ENCODE results near the gene CD27. TPM values are rescaled to one million over a fixed set of nuclear protein-coding genes. Genes with fewer than 3 reads are reported as not detected.
A peak's percentile ranks its signal among the peaks of the same experiment; 100 is the strongest.

Gene CD27
- total and polyA plus RNA-seq, 2 of the 13 experiments (the other 11 are each of a cell fraction or from before 2014, with no cell fraction given): 0.12 TPM; not detected in 1

DNA sequence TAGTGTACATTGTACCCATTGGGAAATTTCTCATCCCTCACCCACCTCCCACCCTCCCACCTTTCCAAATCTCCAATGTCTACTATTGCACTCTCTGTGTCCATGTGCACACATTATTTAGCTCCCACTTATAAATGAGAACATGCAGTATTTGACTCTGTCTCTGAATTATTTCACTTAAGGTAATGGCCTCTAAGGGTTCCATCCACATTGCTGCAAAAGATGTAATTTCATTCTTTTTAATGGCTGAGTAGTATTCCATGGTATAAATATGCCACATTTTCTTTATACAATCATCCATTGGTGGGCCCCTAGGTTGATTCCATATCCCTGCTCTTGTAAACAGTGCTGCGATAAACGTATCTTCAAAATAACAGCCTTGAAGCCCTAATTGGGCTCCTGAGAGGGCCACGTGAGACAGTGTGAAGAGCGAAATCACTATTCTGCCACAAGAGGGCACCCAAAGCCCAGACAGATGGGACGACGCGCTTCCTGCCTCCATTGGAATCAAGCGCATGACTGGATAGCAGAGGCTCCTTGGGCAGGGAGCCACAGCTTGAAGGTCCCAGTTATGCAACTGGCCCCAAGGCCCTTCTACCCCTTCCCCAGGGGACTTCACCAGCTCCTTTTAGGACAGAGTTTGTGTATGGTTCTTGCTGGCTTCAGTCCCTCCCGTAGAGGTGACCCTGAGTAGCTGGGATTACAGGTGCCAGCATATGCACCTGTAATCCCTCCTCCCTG is 21.3 kb upstream of the CD27 start (continued):
- TF ChIP-seq, protein P1, sequence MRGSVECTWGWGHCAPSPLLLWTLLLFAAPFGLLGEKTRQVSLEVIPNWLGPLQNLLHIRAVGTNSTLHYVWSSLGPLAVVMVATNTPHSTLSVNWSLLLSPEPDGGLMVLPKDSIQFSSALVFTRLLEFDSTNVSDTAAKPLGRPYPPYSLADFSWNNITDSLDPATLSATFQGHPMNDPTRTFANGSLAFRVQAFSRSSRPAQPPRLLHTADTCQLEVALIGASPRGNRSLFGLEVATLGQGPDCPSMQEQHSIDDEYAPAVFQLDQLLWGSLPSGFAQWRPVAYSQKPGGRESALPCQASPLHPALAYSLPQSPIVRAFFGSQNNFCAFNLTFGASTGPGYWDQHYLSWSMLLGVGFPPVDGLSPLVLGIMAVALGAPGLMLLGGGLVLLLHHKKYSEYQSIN (CRISPR knock-in tag; IDR thresholded peaks at IDR 0.05; ENCODE audit: borderline replicate concordance): no peak
- TF ChIP-seq ZNF552 (CRISPR knock-in tag; IDR thresholded peaks at IDR 0.05; ENCODE audit: borderline replicate concordance) (no peak), NFYB (CRISPR knock-in tag; IDR thresholded peaks at IDR 0.05) (peak; percentile 24; the same call in 1 of the 2 replicates), ZNF614 (CRISPR knock-in tag; IDR thresholded peaks at IDR 0.05; ENCODE audit: borderline replicate concordance) (peak; percentile 47; the same call in 1 of the 2 replicates), ZBTB20 (CRISPR knock-in tag; IDR thresholded peaks at IDR 0.05; ENCODE audit: borderline replicate concordance, low read depth) (0 out of 2 replicates have a peak, but pooled peaks have one; percentile 24), XBP1 (CRISPR knock-in tag; IDR thresholded peaks at IDR 0.05) (no peak), ZNF232 (CRISPR knock-in tag; IDR thresholded peaks at IDR 0.05; ENCODE audit: borderline replicate concordance) (0 out of 2 replicates have a peak, but pooled peaks have one; percentile 32), ZSCAN21 (CRISPR knock-in tag; IDR thresholded peaks at IDR 0.05; ENCODE audit: borderline replicate concordance) (peak; percentile 59; the same call in 1 of the 2 replicates), MEIS2 (CRISPR knock-in tag; IDR thresholded peaks at IDR 0.05) (0 out of 2 replicates have a peak, but pooled peaks have one; percentile 61), SRSF4 (IDR thresholded peaks at IDR 0.05; ENCODE audit: low read depth, low read length, poor library complexity, severe bottlenecking) (no peak), MED1 (CRISPR knock-in tag; IDR thresholded peaks at IDR 0.05) (0 out of 2 replicates have a peak, but pooled peaks have one; percentile 20), MTA1 (CRISPR knock-in tag; IDR thresholded peaks at IDR 0.05; ENCODE audit: borderline replicate concordance) (no peak), ZNF790 (CRISPR knock-in tag; IDR thresholded peaks at IDR 0.05; ENCODE audit: borderline replicate concordance) (no peak), MXI1 (IDR thresholded peaks at IDR 0.05; ENCODE audit: borderline replicate concordance, low read depth, low read length) (peak; percentile 71; the same call in 2 of the 3 replicates), HNF4A (CRISPR knock-in tag; IDR thresholded peaks at IDR 0.05) (0 out of 2 replicates have a peak, but pooled peaks have one; percentile 24)
- TF ChIP-seq, protein P2, sequence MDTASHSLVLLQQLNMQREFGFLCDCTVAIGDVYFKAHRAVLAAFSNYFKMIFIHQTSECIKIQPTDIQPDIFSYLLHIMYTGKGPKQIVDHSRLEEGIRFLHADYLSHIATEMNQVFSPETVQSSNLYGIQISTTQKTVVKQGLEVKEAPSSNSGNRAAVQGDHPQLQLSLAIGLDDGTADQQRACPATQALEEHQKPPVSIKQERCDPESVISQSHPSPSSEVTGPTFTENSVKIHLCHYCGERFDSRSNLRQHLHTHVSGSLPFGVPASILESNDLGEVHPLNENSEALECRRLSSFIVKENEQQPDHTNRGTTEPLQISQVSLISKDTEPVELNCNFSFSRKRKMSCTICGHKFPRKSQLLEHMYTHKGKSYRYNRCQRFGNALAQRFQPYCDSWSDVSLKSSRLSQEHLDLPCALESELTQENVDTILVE (CRISPR knock-in tag; IDR thresholded peaks at IDR 0.05): peak; percentile 69; the same call in 1 of the 2 replicates
- TF ChIP-seq, protein P3, sequence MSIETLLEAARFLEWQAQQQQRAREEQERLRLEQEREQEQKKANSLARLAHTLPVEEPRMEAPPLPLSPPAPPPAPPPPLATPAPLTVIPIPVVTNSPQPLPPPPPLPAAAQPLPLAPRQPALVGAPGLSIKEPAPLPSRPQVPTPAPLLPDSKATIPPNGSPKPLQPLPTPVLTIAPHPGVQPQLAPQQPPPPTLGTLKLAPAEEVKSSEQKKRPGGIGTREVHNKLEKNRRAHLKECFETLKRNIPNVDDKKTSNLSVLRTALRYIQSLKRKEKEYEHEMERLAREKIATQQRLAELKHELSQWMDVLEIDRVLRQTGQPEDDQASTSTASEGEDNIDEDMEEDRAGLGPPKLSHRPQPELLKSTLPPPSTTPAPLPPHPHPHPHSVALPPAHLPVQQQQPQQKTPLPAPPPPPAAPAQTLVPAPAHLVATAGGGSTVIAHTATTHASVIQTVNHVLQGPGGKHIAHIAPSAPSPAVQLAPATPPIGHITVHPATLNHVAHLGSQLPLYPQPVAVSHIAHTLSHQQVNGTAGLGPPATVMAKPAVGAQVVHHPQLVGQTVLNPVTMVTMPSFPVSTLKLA (IDR thresholded peaks at IDR 0.05): no peak
- TF ChIP-seq, protein P4, sequence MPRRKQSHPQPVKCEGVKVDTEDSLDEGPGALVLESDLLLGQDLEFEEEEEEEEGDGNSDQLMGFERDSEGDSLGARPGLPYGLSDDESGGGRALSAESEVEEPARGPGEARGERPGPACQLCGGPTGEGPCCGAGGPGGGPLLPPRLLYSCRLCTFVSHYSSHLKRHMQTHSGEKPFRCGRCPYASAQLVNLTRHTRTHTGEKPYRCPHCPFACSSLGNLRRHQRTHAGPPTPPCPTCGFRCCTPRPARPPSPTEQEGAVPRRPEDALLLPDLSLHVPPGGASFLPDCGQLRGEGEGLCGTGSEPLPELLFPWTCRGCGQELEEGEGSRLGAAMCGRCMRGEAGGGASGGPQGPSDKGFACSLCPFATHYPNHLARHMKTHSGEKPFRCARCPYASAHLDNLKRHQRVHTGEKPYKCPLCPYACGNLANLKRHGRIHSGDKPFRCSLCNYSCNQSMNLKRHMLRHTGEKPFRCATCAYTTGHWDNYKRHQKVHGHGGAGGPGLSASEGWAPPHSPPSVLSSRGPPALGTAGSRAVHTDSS (CRISPR knock-in tag; conservative IDR thresholded peaks at IDR 0.05): no peak
- TF ChIP-seq, protein P5, sequence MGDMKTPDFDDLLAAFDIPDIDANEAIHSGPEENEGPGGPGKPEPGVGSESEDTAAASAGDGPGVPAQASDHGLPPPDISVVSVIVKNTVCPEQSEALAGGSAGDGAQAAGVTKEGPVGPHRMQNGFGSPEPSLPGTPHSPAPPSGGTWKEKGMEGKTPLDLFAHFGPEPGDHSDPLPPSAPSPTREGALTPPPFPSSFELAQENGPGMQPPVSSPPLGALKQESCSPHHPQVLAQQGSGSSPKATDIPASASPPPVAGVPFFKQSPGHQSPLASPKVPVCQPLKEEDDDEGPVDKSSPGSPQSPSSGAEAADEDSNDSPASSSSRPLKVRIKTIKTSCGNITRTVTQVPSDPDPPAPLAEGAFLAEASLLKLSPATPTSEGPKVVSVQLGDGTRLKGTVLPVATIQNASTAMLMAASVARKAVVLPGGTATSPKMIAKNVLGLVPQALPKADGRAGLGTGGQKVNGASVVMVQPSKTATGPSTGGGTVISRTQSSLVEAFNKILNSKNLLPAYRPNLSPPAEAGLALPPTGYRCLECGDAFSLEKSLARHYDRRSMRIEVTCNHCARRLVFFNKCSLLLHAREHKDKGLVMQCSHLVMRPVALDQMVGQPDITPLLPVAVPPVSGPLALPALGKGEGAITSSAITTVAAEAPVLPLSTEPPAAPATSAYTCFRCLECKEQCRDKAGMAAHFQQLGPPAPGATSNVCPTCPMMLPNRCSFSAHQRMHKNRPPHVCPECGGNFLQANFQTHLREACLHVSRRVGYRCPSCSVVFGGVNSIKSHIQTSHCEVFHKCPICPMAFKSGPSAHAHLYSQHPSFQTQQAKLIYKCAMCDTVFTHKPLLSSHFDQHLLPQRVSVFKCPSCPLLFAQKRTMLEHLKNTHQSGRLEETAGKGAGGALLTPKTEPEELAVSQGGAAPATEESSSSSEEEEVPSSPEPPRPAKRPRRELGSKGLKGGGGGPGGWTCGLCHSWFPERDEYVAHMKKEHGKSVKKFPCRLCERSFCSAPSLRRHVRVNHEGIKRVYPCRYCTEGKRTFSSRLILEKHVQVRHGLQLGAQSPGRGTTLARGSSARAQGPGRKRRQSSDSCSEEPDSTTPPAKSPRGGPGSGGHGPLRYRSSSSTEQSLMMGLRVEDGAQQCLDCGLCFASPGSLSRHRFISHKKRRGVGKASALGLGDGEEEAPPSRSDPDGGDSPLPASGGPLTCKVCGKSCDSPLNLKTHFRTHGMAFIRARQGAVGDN (CRISPR knock-in tag; IDR thresholded peaks at IDR 0.05): peak; percentile 54
